AG09319 (cell line): ENCODE results near the gene PTPRT.

Experiments used
- DNase-seq: peaks from one replicate; pipeline ENCODE4 v3.0.0-alpha.2; 2010; ENCODE audit warnings: low read depth; ENCODE audit errors: extremely low read depth
- TF ChIP-seq, protein P1 (sequence below): IDR thresholded peaks from 2 replicates; pipeline ENCODE4 v1.5.1; 2011; ENCODE audit warnings: low read depth, mild to moderate bottlenecking, inconsistent platforms, low read length, moderate library complexity

Gene PTPRT

DNA sequence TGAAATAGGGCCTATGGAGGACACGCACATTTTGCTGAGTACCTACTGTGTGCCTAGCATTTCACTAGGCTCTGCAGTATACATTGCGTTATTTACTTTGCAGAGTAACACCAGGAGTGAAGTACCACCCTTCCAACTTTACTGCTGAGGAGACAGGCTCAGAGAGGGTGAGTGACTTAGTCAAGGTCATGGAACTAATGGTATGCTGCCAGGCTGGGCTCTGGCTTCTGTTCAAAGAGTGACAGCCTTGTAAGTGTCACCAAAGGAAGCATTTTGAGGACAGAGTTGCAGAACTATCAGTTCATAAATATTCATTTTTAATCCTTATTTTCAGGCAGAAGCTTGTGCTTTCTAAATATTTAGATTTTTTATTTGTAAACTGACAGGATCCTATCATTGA, 816.7 kb downstream of the PTPRT start:
- DNase-seq, result no peak
- TF ChIP-seq, protein P1, sequence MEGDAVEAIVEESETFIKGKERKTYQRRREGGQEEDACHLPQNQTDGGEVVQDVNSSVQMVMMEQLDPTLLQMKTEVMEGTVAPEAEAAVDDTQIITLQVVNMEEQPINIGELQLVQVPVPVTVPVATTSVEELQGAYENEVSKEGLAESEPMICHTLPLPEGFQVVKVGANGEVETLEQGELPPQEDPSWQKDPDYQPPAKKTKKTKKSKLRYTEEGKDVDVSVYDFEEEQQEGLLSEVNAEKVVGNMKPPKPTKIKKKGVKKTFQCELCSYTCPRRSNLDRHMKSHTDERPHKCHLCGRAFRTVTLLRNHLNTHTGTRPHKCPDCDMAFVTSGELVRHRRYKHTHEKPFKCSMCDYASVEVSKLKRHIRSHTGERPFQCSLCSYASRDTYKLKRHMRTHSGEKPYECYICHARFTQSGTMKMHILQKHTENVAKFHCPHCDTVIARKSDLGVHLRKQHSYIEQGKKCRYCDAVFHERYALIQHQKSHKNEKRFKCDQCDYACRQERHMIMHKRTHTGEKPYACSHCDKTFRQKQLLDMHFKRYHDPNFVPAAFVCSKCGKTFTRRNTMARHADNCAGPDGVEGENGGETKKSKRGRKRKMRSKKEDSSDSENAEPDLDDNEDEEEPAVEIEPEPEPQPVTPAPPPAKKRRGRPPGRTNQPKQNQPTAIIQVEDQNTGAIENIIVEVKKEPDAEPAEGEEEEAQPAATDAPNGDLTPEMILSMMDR, result no peak

GRCh38 chr20:42370075-42370474, 819.6 kb downstream of the PTPRT start:
- TF ChIP-seq, protein P1, result no peak
- no peak for DNase-seq

DNA sequence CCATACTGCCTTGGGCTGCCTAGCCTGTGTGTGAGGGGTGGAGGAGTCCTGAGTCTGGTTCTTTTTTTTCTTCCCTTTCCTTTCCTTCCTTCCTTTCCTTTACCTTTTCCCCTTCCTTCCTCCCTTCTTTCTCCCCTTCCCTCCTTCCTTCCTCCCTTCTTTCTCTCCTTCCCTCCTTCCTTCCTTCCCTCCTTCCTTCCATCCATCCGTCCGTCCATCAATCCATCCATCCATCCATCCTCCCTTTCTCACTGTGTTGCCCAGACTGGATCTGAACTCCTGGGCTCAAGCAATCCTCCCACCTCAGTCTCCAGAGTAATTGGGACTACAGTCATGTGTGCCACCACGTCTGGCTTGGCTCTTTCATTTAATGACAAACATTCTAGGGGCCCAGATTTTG, 820.8 kb downstream of the PTPRT start:
- TF ChIP-seq, protein P1, result no peak
- no peak for DNase-seq

DNA sequence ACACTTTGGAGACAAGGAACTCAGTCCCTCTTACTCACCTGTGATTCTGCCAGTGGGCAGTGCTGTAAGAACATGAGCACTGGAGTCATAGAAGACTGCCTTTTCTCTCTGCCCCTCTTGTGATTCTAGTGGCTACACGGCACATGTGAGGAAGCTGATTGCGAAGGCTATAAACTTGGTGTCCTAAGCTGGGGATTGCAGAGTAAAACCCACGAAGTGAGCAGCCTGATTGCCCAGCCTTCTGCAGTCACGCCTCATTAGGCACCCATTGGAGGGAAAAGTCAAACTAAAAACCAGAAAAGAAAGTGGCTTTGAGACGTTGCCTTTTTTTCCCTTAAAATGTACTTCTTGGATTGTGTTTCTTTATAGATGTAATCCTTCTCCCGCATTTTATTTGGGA, 823.1 kb downstream of the PTPRT start:
- TF ChIP-seq, protein P1, result no peak
- no peak for DNase-seq

DNA sequence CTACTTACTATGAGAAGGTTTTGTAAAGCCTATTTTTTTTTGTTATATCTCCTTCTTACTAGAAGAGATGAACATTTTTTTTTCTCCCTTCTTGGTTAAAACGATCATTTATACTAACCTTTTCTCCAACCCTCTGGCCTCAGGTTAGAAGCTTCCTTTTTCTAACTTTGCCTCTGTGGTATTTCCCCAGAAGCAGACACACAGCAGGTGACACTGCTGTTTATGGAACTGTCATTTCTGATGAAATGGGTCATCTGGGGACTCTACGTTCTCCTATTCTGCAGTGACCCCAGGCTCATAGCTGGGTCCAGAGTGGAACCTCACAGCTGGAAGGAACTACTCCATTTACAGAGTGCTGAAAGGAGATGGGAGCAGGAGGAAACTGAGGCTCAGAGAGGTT, 825.3 kb downstream of the PTPRT start:
- DNase-seq, result no peak
- TF ChIP-seq, protein P1, result no peak

- no peak for DNase-seq
- TF ChIP-seq, protein P1, result no peak
These were observed 828.2 kb downstream of the PTPRT start for GRCh38 chr20:42361402-42361970.

- DNase-seq, result no peak
- TF ChIP-seq, protein P1, result no peak
These were observed 829.1 kb downstream of the PTPRT start for GRCh38 chr20:42360621-42361020.
